ENCODE measurements around the gene HSD11B2. TPM values are rescaled to one million over a fixed set of nuclear protein-coding genes. Genes with fewer than 3 reads are reported as not detected.
A peak's percentile ranks its signal among the peaks of the same experiment; 100 is the strongest.

HSD11B2 gene
- total and polyA plus RNA-seq, 4 donors, result 3.0 to 9.3 (median 5.1) TPM

GRCh38 chr16:67425061-67425460 lies 5.9 kb upstream of the HSD11B2 start:
- Histone ChIP-seq H3K36me3 (ENCODE audit: control insufficient read depth, insufficient read depth, low read length) (no peaks in the 10 kb centered on the region), H3K27me3 (ENCODE audit: control insufficient read depth, insufficient read depth, low read length) (peaks cover 28% of the 10 kb centered on the region), H3K9me3 (ENCODE audit: control insufficient read depth, insufficient read depth, low read length) (no peaks in the 10 kb centered on the region), H3K4me3 (ENCODE audit: low read depth, low read length) (no peak overlapping the region), H3K27ac (ENCODE audit: low read depth, low read length) (no peak overlapping the region), H3K4me1 (ENCODE audit: control insufficient read depth, insufficient read depth, low read length) (peaks cover 16% of the 10 kb centered on the region)
- DNase-seq (ENCODE audit: low read depth in 4 of 6, low spot score in 6 of 6), result no peak
- WGBS (ENCODE audit: insufficient coverage), result 43% methylated on average over 1 of the region's 6 CpGs

- WGBS (ENCODE audit: insufficient coverage), result 85% methylated on average over 3 of the region's 4 CpGs
- Histone ChIP-seq H3K36me3 (ENCODE audit: control insufficient read depth, insufficient read depth, low read length) (no peaks in the 10 kb centered on the region), H3K4me1 (ENCODE audit: control insufficient read depth, insufficient read depth, low read length) (peaks cover 21% of the 10 kb centered on the region), H3K27ac (ENCODE audit: low read depth, low read length) (no peak overlapping the region), H3K4me3 (ENCODE audit: low read depth, low read length) (no peak overlapping the region), H3K9me3 (ENCODE audit: control insufficient read depth, insufficient read depth, low read length) (no peaks in the 10 kb centered on the region), H3K27me3 (ENCODE audit: control insufficient read depth, insufficient read depth, low read length) (peaks cover 33% of the 10 kb centered on the region)
- no peak for DNase-seq (ENCODE audit: low read depth in 4 of 6, low spot score in 6 of 6)
Observed at GRCh38 chr16:67425580-67425979, 5.3 kb upstream of the HSD11B2 start.

GRCh38 chr16:67426022-67426421 lies 4.9 kb upstream of the HSD11B2 start:
- WGBS (ENCODE audit: insufficient coverage), result 93% methylated on average over 3 of the region's 7 CpGs
- Histone ChIP-seq H3K9me3 (ENCODE audit: control insufficient read depth, insufficient read depth, low read length) (no peaks in the 10 kb centered on the region), H3K27me3 (ENCODE audit: control insufficient read depth, insufficient read depth, low read length) (peaks cover 33% of the 10 kb centered on the region), H3K27ac (ENCODE audit: low read depth, low read length) (no peak overlapping the region), H3K4me3 (ENCODE audit: low read depth, low read length) (no peak overlapping the region), H3K4me1 (ENCODE audit: control insufficient read depth, insufficient read depth, low read length) (peaks cover 22% of the 10 kb centered on the region), H3K36me3 (ENCODE audit: control insufficient read depth, insufficient read depth, low read length) (no peaks in the 10 kb centered on the region)
- no peak for DNase-seq (ENCODE audit: low read depth in 4 of 6, low spot score in 6 of 6)

GRCh38 chr16:67426950-67427349 lies 4.0 kb upstream of the HSD11B2 start:
- 80% methylated on average over 7 of the region's 7 CpGs for WGBS (ENCODE audit: insufficient coverage)
- H3K9me3 ChIP-seq (ENCODE audit: control insufficient read depth, insufficient read depth, low read length), result no peaks in the 10 kb centered on the region
- H3K27ac ChIP-seq (ENCODE audit: low read depth, low read length), result no peak overlapping the region
- H3K4me1 ChIP-seq (ENCODE audit: control insufficient read depth, insufficient read depth, low read length), result peaks cover 29% of the 10 kb centered on the region
- peaks cover 33% of the 10 kb centered on the region for H3K27me3 ChIP-seq (ENCODE audit: control insufficient read depth, insufficient read depth, low read length)
- no peak for DNase-seq (ENCODE audit: low read depth in 4 of 6, low spot score in 6 of 6)
- H3K36me3 ChIP-seq (ENCODE audit: control insufficient read depth, insufficient read depth, low read length), result no peaks in the 10 kb centered on the region
- H3K4me3 ChIP-seq (ENCODE audit: low read depth, low read length), result no peak overlapping the region

GRCh38 chr16:67428146-67428731 lies 2.7 kb upstream of the HSD11B2 start:
- Histone ChIP-seq H3K4me3 (ENCODE audit: low read depth, low read length) (no peak overlapping the region), H3K9me3 (ENCODE audit: control insufficient read depth, insufficient read depth, low read length) (no peaks in the 10 kb centered on the region), H3K27ac (ENCODE audit: low read depth, low read length) (no peak overlapping the region), H3K4me1 (ENCODE audit: control insufficient read depth, insufficient read depth, low read length) (peaks cover 30% of the 10 kb centered on the region), H3K27me3 (ENCODE audit: control insufficient read depth, insufficient read depth, low read length) (peaks cover 33% of the 10 kb centered on the region), H3K36me3 (ENCODE audit: control insufficient read depth, insufficient read depth, low read length) (peaks cover 7% of the 10 kb centered on the region)
- WGBS (ENCODE audit: insufficient coverage), result 30% methylated on average over 5 of the region's 11 CpGs
- peak in 1 of 6 donors; percentile 63 for DNase-seq (ENCODE audit: low read depth in 4 of 6, low spot score in 6 of 6)

- Histone ChIP-seq H3K36me3 (ENCODE audit: control insufficient read depth, insufficient read depth, low read length) (peaks cover 8% of the 10 kb centered on the region), H3K27me3 (ENCODE audit: control insufficient read depth, insufficient read depth, low read length) (peaks cover 33% of the 10 kb centered on the region), H3K27ac (ENCODE audit: low read depth, low read length) (no peak overlapping the region), H3K4me1 (ENCODE audit: control insufficient read depth, insufficient read depth, low read length) (peaks cover 30% of the 10 kb centered on the region), H3K4me3 (ENCODE audit: low read depth, low read length) (no peak overlapping the region), H3K9me3 (ENCODE audit: control insufficient read depth, insufficient read depth, low read length) (no peaks in the 10 kb centered on the region)
- no peak for DNase-seq (ENCODE audit: low read depth in 4 of 6, low spot score in 6 of 6)
- 89% methylated on average over 1 of the region's 3 CpGs for WGBS (ENCODE audit: insufficient coverage)
Observed at GRCh38 chr16:67429053-67429798, 1.7 kb upstream of the HSD11B2 start.

GRCh38 chr16:67429799-67430503 lies 970 bp upstream of the HSD11B2 start:
- H3K36me3 ChIP-seq (ENCODE audit: control insufficient read depth, insufficient read depth, low read length), result peaks cover 8% of the 10 kb centered on the region
- H3K9me3 ChIP-seq (ENCODE audit: control insufficient read depth, insufficient read depth, low read length), result no peaks in the 10 kb centered on the region
- WGBS (ENCODE audit: insufficient coverage), result 25% methylated on average over 9 of the region's 13 CpGs
- H3K4me3 ChIP-seq (ENCODE audit: low read depth, low read length), result peak overlapping the region; percentile 5
- no peak for DNase-seq (ENCODE audit: low read depth in 4 of 6, low spot score in 6 of 6)
- H3K27me3 ChIP-seq (ENCODE audit: control insufficient read depth, insufficient read depth, low read length), result peaks cover 30% of the 10 kb centered on the region
- no peak overlapping the region for H3K27ac ChIP-seq (ENCODE audit: low read depth, low read length)
- H3K4me1 ChIP-seq (ENCODE audit: control insufficient read depth, insufficient read depth, low read length), result peaks cover 23% of the 10 kb centered on the region

- H3K36me3 ChIP-seq (ENCODE audit: control insufficient read depth, insufficient read depth, low read length), result peaks cover 13% of the 10 kb centered on the region
- no peaks in the 10 kb centered on the region for H3K9me3 ChIP-seq (ENCODE audit: control insufficient read depth, insufficient read depth, low read length)
- peak in 2 of 6 donors; percentile 27 to 38 for DNase-seq (ENCODE audit: low read depth in 4 of 6, low spot score in 6 of 6)
- peaks cover 23% of the 10 kb centered on the region for H3K4me1 ChIP-seq (ENCODE audit: control insufficient read depth, insufficient read depth, low read length)
- under 1% methylated on average over 53 of the region's 53 CpGs for WGBS (ENCODE audit: insufficient coverage)
- H3K27me3 ChIP-seq (ENCODE audit: control insufficient read depth, insufficient read depth, low read length), result peaks cover 29% of the 10 kb centered on the region
- H3K4me3 ChIP-seq (ENCODE audit: low read depth, low read length), result peak overlapping the region; percentile 5
- no peak overlapping the region for H3K27ac ChIP-seq (ENCODE audit: low read depth, low read length)
Observed at GRCh38 chr16:67430504-67430976, 381 bp upstream of the HSD11B2 start.

- H3K27ac ChIP-seq (ENCODE audit: low read depth, low read length), result no peak overlapping the region
- H3K4me3 ChIP-seq (ENCODE audit: low read depth, low read length), result peak overlapping the region; percentile 4
- H3K9me3 ChIP-seq (ENCODE audit: control insufficient read depth, insufficient read depth, low read length), result no peaks in the 10 kb centered on the region
- no peak for DNase-seq (ENCODE audit: low read depth in 4 of 6, low spot score in 6 of 6)
- 43% methylated on average over 8 of the region's 13 CpGs for WGBS (ENCODE audit: insufficient coverage)
- H3K4me1 ChIP-seq (ENCODE audit: control insufficient read depth, insufficient read depth, low read length), result peaks cover 23% of the 10 kb centered on the region
- peaks cover 26% of the 10 kb centered on the region for H3K27me3 ChIP-seq (ENCODE audit: control insufficient read depth, insufficient read depth, low read length)
- H3K36me3 ChIP-seq (ENCODE audit: control insufficient read depth, insufficient read depth, low read length), result peaks cover 27% of the 10 kb centered on the region
Observed at GRCh38 chr16:67431775-67432505, 1.0 kb downstream of the HSD11B2 start.
